GM23248 (cell line): Measurements from ENCODE around the gene FREM1. TPM values are rescaled to one million over a fixed set of nuclear protein-coding genes. Genes with fewer than 3 reads are reported as not detected.

ENCODE experiments used
- DNase-seq: peaks from one replicate; pipeline ENCODE4 v3.0.0-alpha.2; 2015
- H2AFZ ChIP-seq: fragments of 200-600 bp; sonication (generic); 2 replicates; pipeline ENCODE4 v1.6.1; 2016; ENCODE audit warnings: antibody characterized with exemption
- H3F3A ChIP-seq: fragments of 200-600 bp; sonication (generic); 2 replicates; pipeline ENCODE4 v1.6.1; 2016; ENCODE audit warnings: mild to moderate bottlenecking, antibody characterized with exemption, mixed run types; ENCODE audit not compliant: insufficient read depth
- H3K27ac ChIP-seq: fragments of 200-600 bp; sonication (generic); 2 replicates; pipeline ENCODE4 v1.5.1; 2016; ENCODE audit warnings: mild to moderate bottlenecking
- H3K27me3 ChIP-seq: fragments of 200-600 bp; sonication (generic); replicated peaks from 2 replicates; pipeline ENCODE4 v1.6.1; 2016; ENCODE audit warnings: mild to moderate bottlenecking; ENCODE audit not compliant: insufficient read depth
- H3K36me3 ChIP-seq: fragments of 200-600 bp; sonication (generic); 2 replicates; pipeline ENCODE4 v1.6.1; 2016; ENCODE audit warnings: low read depth, mild to moderate bottlenecking
- H3K4me1 ChIP-seq: fragments of 200-600 bp; sonication (generic); 2 replicates; pipeline ENCODE4 v1.6.1; 2016; ENCODE audit warnings: mild to moderate bottlenecking; ENCODE audit not compliant: insufficient read depth
- H3K4me2 ChIP-seq: fragments of 200-600 bp; sonication (generic); one replicate; pipeline ENCODE4 v1.6.1; 2016; ENCODE audit warnings: mild to moderate bottlenecking; ENCODE audit not compliant: unreplicated experiment
- H3K4me3 ChIP-seq: fragments of 200-600 bp; sonication (generic); 2 replicates; pipeline ENCODE4 v1.5.1; 2016; ENCODE audit warnings: mild to moderate bottlenecking
- H3K79me2 ChIP-seq: fragments of 200-600 bp; sonication (generic); 2 replicates; pipeline ENCODE4 v1.6.1; 2016; ENCODE audit warnings: mild to moderate bottlenecking; ENCODE audit not compliant: insufficient read depth
- H3K9ac ChIP-seq: fragments of 200-600 bp; sonication (generic); 2 replicates; pipeline ENCODE4 v1.6.1; 2016; ENCODE audit warnings: mild to moderate bottlenecking
- H3K9me2 ChIP-seq: fragments of 200-600 bp; sonication (generic); 2 replicates; pipeline ENCODE4 v1.6.1; 2016; ENCODE audit warnings: mixed run types, mild to moderate bottlenecking, moderate library complexity; ENCODE audit not compliant: insufficient read depth
- H3K9me3 ChIP-seq: fragments of 200-600 bp; sonication (generic); one replicate; pipeline ENCODE4 v1.6.1; 2017; ENCODE audit warnings: low read depth
- H4K20me1 ChIP-seq: fragments of 200-600 bp; sonication (generic); 2 replicates; pipeline ENCODE4 v1.6.0; 2016; ENCODE audit not compliant: insufficient read depth
- EZH2 ChIP-seq: fragments of 200-600 bp; sonication (generic); IDR thresholded peaks from 2 replicates; pipeline ENCODE4 v1.6.1; 2018; ENCODE audit warnings: antibody characterized with exemption, mild to moderate bottlenecking; ENCODE audit not compliant: insufficient read depth, poor library complexity, severe bottlenecking
- EZH2phosphoT487 ChIP-seq: fragments of 200-600 bp; sonication (generic); IDR thresholded peaks from 2 replicates; pipeline ENCODE4 v1.6.1; 2018; ENCODE audit warnings: antibody characterized with exemption, moderate library complexity, mild to moderate bottlenecking, low read depth; ENCODE audit not compliant: insufficient read depth
- WGBS, 2 experiments: methylation state at CpG; one replicate each; pipeline ENCODE4 v1.1.6; 2015 to 2017; ENCODE audit warnings: low lambda C conversion rate in 2 of 2, low coverage in 1 of 2; ENCODE audit errors: missing lambda C conversion rate in 2 of 2; 5-methylcytosine and 5-hydroxymethylcytosine counted together
- in situ Hi-C: fragments of 300-500 bp; cut with MboI; formaldehyde crosslinking; loops from 2 replicates; pipeline ENCODE4 v1.15.0; 2020
- polyA plus RNA-seq: library from polyadenylated mRNA; unstranded; fragments of >200 nt; fragmentation: Nextera tagmentation; extraction: Ambion mirVana; gene quantifications from 2 replicates; pipeline ENCODE4 v1.2.1, GENCODE V29; 2016
- total RNA-seq: library from RNA; depleted of rRNA; stranded (reverse); fragments of >200 nt; shearing (Covaris generic); gene quantifications from 2 replicates; pipeline ENCODE4 v1.2.3, GENCODE V29; 2014

FREM1 gene
- total and polyA plus RNA-seq, 2 experiments from 2014 or later: 0.11 to 0.31 TPM

GRCh38 chr9:14823800-14824199, 86.4 kb downstream of the FREM1 start:
- H3K9me3 ChIP-seq: no peaks in the 10 kb centered on the region
- H3K4me3 ChIP-seq: no peak overlapping the region
- H3K79me2 ChIP-seq: no peaks in the 10 kb centered on the region
- no peak for TF ChIP-seq EZH2
- no peak for TF ChIP-seq EZH2phosphoT487
- in situ Hi-C loops: no loop called here
- H3F3A ChIP-seq: no peaks in the 10 kb centered on the region
- 70 to 73% methylated on average over 2 of the region's 2 CpGs for WGBS, 2 experiments
- no peaks in the 10 kb centered on the region for H3K4me1 ChIP-seq
- no peak overlapping the region for H2AFZ ChIP-seq
- H3K36me3 ChIP-seq: no peaks in the 10 kb centered on the region
- H3K27ac ChIP-seq: no peak overlapping the region
- no peaks in the 10 kb centered on the region for H3K27me3 ChIP-seq
- no peak overlapping the region for H3K9ac ChIP-seq
- no peaks in the 10 kb centered on the region for H3K9me2 ChIP-seq
- DNase-seq: no peak
- no peaks in the 10 kb centered on the region for H4K20me1 ChIP-seq
- H3K4me2 ChIP-seq: no peak overlapping the region

- WGBS, 2 experiments: 61 to 77% methylated on average over 1 of the region's 1 CpG
- no peak overlapping the region for H3K27ac ChIP-seq
Measured at GRCh38 chr9:14822666-14823065, 87.6 kb downstream of the FREM1 start.

GRCh38 chr9:14819183-14819582, 91.0 kb downstream of the FREM1 start:
- Histone ChIP-seq H2AFZ (no peak overlapping the region), H3K4me3 (no peak overlapping the region), H3K79me2 (no peaks in the 10 kb centered on the region), H3K27me3 (no peaks in the 10 kb centered on the region), H3F3A (no peaks in the 10 kb centered on the region), H4K20me1 (no peaks in the 10 kb centered on the region), H3K9me2 (no peaks in the 10 kb centered on the region), H3K36me3 (no peaks in the 10 kb centered on the region), H3K9ac (no peak overlapping the region), H3K4me1 (no peaks in the 10 kb centered on the region), H3K27ac (no peak overlapping the region), H3K4me2 (no peak overlapping the region), H3K9me3 (no peaks in the 10 kb centered on the region)
- 76 to 81% methylated on average over 4 of the region's 4 CpGs for WGBS, 2 experiments
- TF ChIP-seq EZH2phosphoT487: no peak
- no peak for TF ChIP-seq EZH2
- DNase-seq: no peak
- in situ Hi-C loops: no loop called here

More at GRCh38 chr9:14822666-14823065, 87.6 kb downstream of the FREM1 start:
- Histone ChIP-seq H3K4me3 (no peak overlapping the region), H3K9me3 (no peaks in the 10 kb centered on the region), H3F3A (no peaks in the 10 kb centered on the region), H3K36me3 (no peaks in the 10 kb centered on the region), H3K9ac (no peak overlapping the region), H3K27me3 (no peaks in the 10 kb centered on the region), H4K20me1 (no peaks in the 10 kb centered on the region), H3K9me2 (no peaks in the 10 kb centered on the region), H3K4me1 (no peaks in the 10 kb centered on the region), H3K79me2 (no peaks in the 10 kb centered on the region), H2AFZ (no peak overlapping the region), H3K4me2 (no peak overlapping the region)
- in situ Hi-C loops: no loop called here
- no peak for DNase-seq
- TF ChIP-seq EZH2 (no peak), EZH2phosphoT487 (no peak)

- TF ChIP-seq EZH2 (no peak), EZH2phosphoT487 (no peak)
- H3K4me3 ChIP-seq: no peak overlapping the region
- no peaks in the 10 kb centered on the region for H3K9me2 ChIP-seq
- peaks cover 9% of the 10 kb centered on the region for H3K4me1 ChIP-seq
- no peaks in the 10 kb centered on the region for H3K27me3 ChIP-seq
- peak overlapping the region; percentile 86 for H2AFZ ChIP-seq
- in situ Hi-C loops: no loop called here
- no peaks in the 10 kb centered on the region for H3K36me3 ChIP-seq
- no peaks in the 10 kb centered on the region for H4K20me1 ChIP-seq
- no peak overlapping the region for H3K27ac ChIP-seq
- no peak overlapping the region for H3K4me2 ChIP-seq
- DNase-seq: no peak
- no peak overlapping the region for H3K9ac ChIP-seq
- no peaks in the 10 kb centered on the region for H3K79me2 ChIP-seq
- no peaks in the 10 kb centered on the region for H3K9me3 ChIP-seq
- no peaks in the 10 kb centered on the region; the same call in 1 of the 2 replicates for H3F3A ChIP-seq
Measured at GRCh38 chr9:14814249-14814628, 96.0 kb downstream of the FREM1 start.
